Endothelial cell of umbilical vein (primary cell): Measurements from ENCODE around the gene CRTC2. TPM values are rescaled to one million over a fixed set of nuclear protein-coding genes. Genes with fewer than 3 reads are reported as not detected.

Experiments
- BruUV-seq: library from RNA; stranded (reverse); fragments of 400-500 nt; replicated peaks from 2 replicates; lab custom pipeline; 2021; lab: Mats Ljungman, UMichigan
- CTCF ChIA-PET: fragments of 300-600, 350-600 bp; sonication (Branson Sonifier 250); formaldehyde crosslinking; loops from one replicate; lab custom pipeline; 2021; ENCODE audit warnings: antibody characterized with exemption, inconsistent platforms; lab: Charles Lee
- POLR2A ChIA-PET: fragments of 300-600, 350-600 bp; sonication (Branson Sonifier 250); formaldehyde crosslinking; loops from one replicate; lab custom pipeline; 2021; ENCODE audit warnings: antibody characterized with exemption, inconsistent platforms; lab: Charles Lee
- DNase-seq: peaks from one replicate; pipeline ENCODE4 v3.0.0-alpha.2; 2011; ENCODE audit warnings: low read depth, low spot score
- FAIRE-seq: peaks from 2 replicates; lab custom pipeline; 2011; peaks lifted over from hg19 to GRCh38; lab: Jason Lieb, UNC
- H2AFZ ChIP-seq: 2 replicates; pipeline ENCODE4 v1.6.0; 2012; ENCODE audit warnings: low read depth, low read length, control low read depth, inconsistent platforms
- H3K27ac ChIP-seq: 2 replicates; pipeline ENCODE4 v1.5.1; 2011; ENCODE audit warnings: low read depth, mild to moderate bottlenecking, control low read depth, low read length, moderate library complexity; ENCODE audit not compliant: insufficient read depth
- H3K27me3 ChIP-seq, 2 experiments: 2 replicates each; pipeline versions ENCODE4 v1.6.0 to v1.6.1; 2011; ENCODE audit warnings: low read length in 2 of 2, mixed read lengths in 1 of 2; ENCODE audit not compliant: control insufficient read depth in 2 of 2, insufficient read depth in 2 of 2
- H3K36me3 ChIP-seq, 2 experiments: 2 replicates in 1 of 2; 3 replicates in 1 of 2; pipeline ENCODE4 v1.5.1; 2011; ENCODE audit warnings: low read length in 2 of 2, mild to moderate bottlenecking in 1 of 2, moderate library complexity in 1 of 2; ENCODE audit not compliant: control insufficient read depth in 2 of 2, insufficient read depth in 2 of 2; ENCODE audit errors: extremely low read depth in 1 of 2
- H3K4me1 ChIP-seq: 3 replicates; pipeline ENCODE4 v1.5.1; 2011; ENCODE audit warnings: mild to moderate bottlenecking, low read length; ENCODE audit not compliant: control insufficient read depth, insufficient read depth; ENCODE audit errors: extremely low read depth
- H3K4me2 ChIP-seq: 2 replicates; pipeline ENCODE4 v1.6.1; 2011; ENCODE audit warnings: low read length, control low read depth, mixed read lengths; ENCODE audit not compliant: insufficient read depth
- H3K4me3 ChIP-seq, 3 experiments: fragments of 200-600 bp in 1 of 3; sonication (generic), shearing (Covaris generic) in 1 of 3; replicated peaks in 1 of 3; 2 replicates each; pipeline ENCODE4 v1.5.1; 2011 to 2016; ENCODE audit warnings: control low read depth in 3 of 3, low read length in 3 of 3, mild to moderate bottlenecking in 2 of 3, inconsistent platforms in 1 of 3, low read depth in 1 of 3, moderate library complexity in 1 of 3; ENCODE audit not compliant: insufficient read depth in 1 of 3
- H3K79me2 ChIP-seq: 2 replicates; pipeline ENCODE4 v1.6.0; 2012; ENCODE audit warnings: low read length, inconsistent platforms; ENCODE audit not compliant: control insufficient read depth, insufficient read depth
- H3K9ac ChIP-seq: replicated peaks from 2 replicates; pipeline ENCODE3; 2011; ENCODE audit warnings: low read length, control low read depth; ENCODE audit not compliant: insufficient read depth; ENCODE audit errors: extremely low read depth
- H3K9me1 ChIP-seq: replicated peaks from 3 replicates; pipeline ENCODE4 v1.6.0; 2011; ENCODE audit warnings: mild to moderate bottlenecking, low read length; ENCODE audit not compliant: control insufficient read depth, insufficient read depth; ENCODE audit errors: extremely low read depth
- H3K9me3 ChIP-seq: replicated peaks from 2 replicates; pipeline ENCODE4 v1.5.1; 2012; ENCODE audit warnings: low read length, inconsistent platforms; ENCODE audit not compliant: control insufficient read depth, insufficient read depth
- H4K20me1 ChIP-seq: replicated peaks from 2 replicates; pipeline ENCODE3; 2011; ENCODE audit warnings: mild to moderate bottlenecking, low read length; ENCODE audit not compliant: control insufficient read depth, insufficient read depth; ENCODE audit errors: extremely low read depth
- CTCF ChIP-seq, 2 donors: IDR thresholded peaks; 1 replicate in 1 of 2; 2 replicates in 1 of 2; pipeline ENCODE4 v1.5.1; 2011; ENCODE audit warnings: low read length in 2 of 2, mild to moderate bottlenecking in 2 of 2, moderate library complexity in 2 of 2, control low read depth in 1 of 2, inconsistent platforms in 1 of 2, low read depth in 1 of 2; ENCODE audit not compliant: insufficient read depth in 1 of 2; ENCODE audit errors: extremely low read depth in 1 of 2
- EZH2 ChIP-seq: IDR thresholded peaks from 2 replicates; pipeline ENCODE4 v1.6.1; 2012; ENCODE audit warnings: borderline replicate concordance, low read depth, mild to moderate bottlenecking, moderate library complexity, low read length, inconsistent platforms; ENCODE audit not compliant: severe bottlenecking
- FOS ChIP-seq: IDR thresholded peaks from 2 replicates; pipeline ENCODE4 v1.6.1; 2011; ENCODE audit warnings: mild to moderate bottlenecking, low read length, moderate library complexity, borderline replicate concordance; ENCODE audit not compliant: insufficient read depth
- GATA2 ChIP-seq: IDR thresholded peaks from 2 replicates; pipeline ENCODE4 v1.7.0; 2011; ENCODE audit warnings: low read depth, mild to moderate bottlenecking, moderate library complexity, mixed read lengths, low read length; ENCODE audit not compliant: insufficient read length, insufficient read depth
- JUN ChIP-seq: IDR thresholded peaks from 2 replicates; pipeline ENCODE4 v1.6.1; 2011; ENCODE audit warnings: borderline replicate concordance, low read depth; ENCODE audit not compliant: insufficient read length, insufficient read depth
- MAX ChIP-seq: IDR thresholded peaks from 2 replicates; pipeline ENCODE4 v1.6.1; 2011; ENCODE audit not compliant: insufficient read depth, insufficient read length
- MYC ChIP-seq: IDR thresholded peaks from one replicate; pipeline ENCODE4 v1.6.1; 2011; ENCODE audit warnings: mild to moderate bottlenecking, low read depth, low read length
- POLR2A ChIP-seq: IDR thresholded peaks from 2 replicates; pipeline ENCODE4 v1.6.1; 2012; ENCODE audit warnings: low read depth, mild to moderate bottlenecking, control low read depth, low read length
- POLR2AphosphoS5 ChIP-seq: IDR thresholded peaks from 2 replicates; pipeline ENCODE4 v1.6.1; 2012; ENCODE audit warnings: low read depth, mild to moderate bottlenecking, control low read depth, low read length, moderate library complexity; ENCODE audit not compliant: insufficient read depth
- dilution Hi-C: fragments of 300-500 bp; cut with MboI; formaldehyde crosslinking; loops from one replicate; pipeline ENCODE4 v1.15.0; 2019; ENCODE audit warnings: low sequenced_read_pairs; ENCODE audit not compliant: extremely low pct_ligation_motif_present
- intact Hi-C: fragments of 100-400 bp; cut with micrococcal nuclease; formaldehyde crosslinking; loops from one replicate; pipeline ENCODE4 v1.10.0; 2022
- polyA plus RNA-seq, 4 experiments: library from polyadenylated mRNA; depleted of rRNA in 3 of 4; stranded (reverse) in 3 of 4; unstranded in 1 of 4; fragments of >200 nt; gene quantifications; 2 replicates each; pipeline versions ENCODE4 v1.2.1 to v1.2.3, GENCODE V29; 2011 to 2012; ENCODE audit warnings: missing spikeins in 1 of 4
- total RNA-seq: library from RNA; stranded (reverse); gene quantifications from 2 replicates; pipeline ENCODE4 v1.2.3, GENCODE V29; 2021

CRTC2 gene
- total and polyA plus RNA-seq, 2 donors (not counting 3 experiments of a cell fraction or from before 2014, with no cell fraction given) = 40.2 to 42.2 TPM

- Histone ChIP-seq H3K27me3 (no peaks in the 10 kb centered on the region), H4K20me1 (no peaks in the 10 kb centered on the region), H3K27ac (no peak overlapping the region), H3K4me3 (no peak overlapping the region), H3K79me2 (peaks cover 16% of the 10 kb centered on the region), H3K9me3 (no peaks in the 10 kb centered on the region), H3K9ac (no peak overlapping the region), H3K4me2 (no peak overlapping the region), H3K4me1 (peaks cover 9% of the 10 kb centered on the region), H3K36me3 (peaks cover 2 to 36% of the 10 kb centered on the region in 2 experiments), H2AFZ (no peak overlapping the region), H3K9me1 (no peaks in the 10 kb centered on the region)
- DNase-seq (no peak), FAIRE-seq (no peak)
- TF ChIP-seq GATA2 = no peak
- TF ChIP-seq EZH2 = no peak
- TF ChIP-seq MAX = no peak
- no peak for TF ChIP-seq JUN
- TF ChIP-seq POLR2AphosphoS5 = no peak
- ChIA-PET CTCF (no interaction called here), POLR2A (no interaction called here)
- dilution Hi-C loops = no loop called here
- intact Hi-C loops = no loop called here
- BruUV-seq = no TSS peak
Measured at GRCh38 chr1:153941826-153942725, 16.3 kb downstream of the CRTC2 start.

- ChIA-PET CTCF (interaction anchor here (0.9 to 2.8 kb wide), 3 partner anchors 8 to 119 kb away, joined by 3 to 15 read pairs (median 5); no protein-coding TSS in a partner anchor), POLR2A (no interaction called here)
- dilution Hi-C loops = no loop called here
Measured at GRCh38 chr1:153940756-153941155, 17.7 kb downstream of the CRTC2 start.

More at GRCh38 chr1:153940756-153941155, 17.7 kb downstream of the CRTC2 start:
- no peak overlapping the region for H2AFZ ChIP-seq
- no peaks in the 10 kb centered on the region for H3K9me3 ChIP-seq
- no peak overlapping the region for H3K4me3 ChIP-seq
- no peak overlapping the region for H3K27ac ChIP-seq
- H4K20me1 ChIP-seq = no peaks in the 10 kb centered on the region
- TF ChIP-seq EZH2 (no peak), MAX (no peak), CTCF (IDR thresholded peaks at IDR 0.05; ENCODE audit: extremely low read depth in 1 of 2, insufficient read depth in 1 of 2, low read depth in 1 of 2, low read length in 2 of 2) (no peak), FOS (no peak), GATA2 (no peak), POLR2A (no peak), JUN (no peak), MYC (no peak)
- no peak for DNase-seq
- no peaks in the 10 kb centered on the region for H3K27me3 ChIP-seq
- intact Hi-C loops = no loop called here
- H3K9me1 ChIP-seq = no peaks in the 10 kb centered on the region
- H3K79me2 ChIP-seq = peaks cover 14% of the 10 kb centered on the region
- BruUV-seq = no TSS peak
- no peak overlapping the region for H3K9ac ChIP-seq
- peaks cover 2 to 48% of the 10 kb centered on the region in 2 experiments for H3K36me3 ChIP-seq
- no peak for FAIRE-seq
- no peak overlapping the region for H3K4me2 ChIP-seq
- peaks cover 9% of the 10 kb centered on the region for H3K4me1 ChIP-seq
